GM18858 (cell line): ENCODE data around the gene DVL2.

Experiments
- ATAC-seq: cut with Tn5 transposase; IDR thresholded peaks from one replicate; pipeline ENCODE4 v1.9.1; 2021; ENCODE audit not compliant: unreplicated experiment

DVL2 gene

GRCh38 chr17:7219812-7220592 lies 14.3 kb downstream of the DVL2 start, which contains the start of the genes ACADVL and DLG4:
ACADVL (plus strand) TSS chr17:7219938; CDS start chr17:7219985, 47 bp downstream.
DLG4 (minus strand) TSS chr17:7219836.
- ATAC-seq: no peak

DNA sequence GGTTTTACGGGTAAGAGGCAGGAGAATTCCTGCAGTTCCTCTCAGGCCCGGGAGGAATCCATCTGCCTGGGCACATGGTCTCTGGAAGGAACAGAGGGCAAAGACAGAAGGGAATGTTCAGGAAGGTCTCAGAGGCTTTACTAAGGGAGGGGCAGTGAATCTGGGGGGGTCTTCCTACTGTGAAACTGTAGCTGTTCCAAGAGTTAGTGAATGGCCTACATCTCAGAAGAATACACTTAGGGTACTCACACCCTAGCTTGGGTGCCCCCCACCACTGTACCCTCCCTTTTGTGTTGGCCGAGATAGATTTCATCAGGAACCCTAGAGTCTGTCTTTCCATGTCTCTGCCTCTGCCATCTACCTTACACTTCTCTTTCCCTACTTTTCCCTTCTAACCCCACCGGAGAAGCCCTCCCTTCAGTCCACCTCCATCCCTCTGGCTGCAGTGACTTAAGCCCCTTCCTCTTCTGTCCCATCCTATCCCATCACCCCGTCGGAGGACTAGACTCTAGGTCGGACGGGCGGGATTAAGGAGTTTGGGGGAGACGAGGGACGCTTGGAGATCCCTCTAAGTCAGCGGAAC lies 15.0 kb downstream of the DVL2 start:
- ATAC-seq: no peak

GRCh38 chr17:7218758-7219157 lies 15.6 kb downstream of the DVL2 start:
- no peak for ATAC-seq

DNA sequence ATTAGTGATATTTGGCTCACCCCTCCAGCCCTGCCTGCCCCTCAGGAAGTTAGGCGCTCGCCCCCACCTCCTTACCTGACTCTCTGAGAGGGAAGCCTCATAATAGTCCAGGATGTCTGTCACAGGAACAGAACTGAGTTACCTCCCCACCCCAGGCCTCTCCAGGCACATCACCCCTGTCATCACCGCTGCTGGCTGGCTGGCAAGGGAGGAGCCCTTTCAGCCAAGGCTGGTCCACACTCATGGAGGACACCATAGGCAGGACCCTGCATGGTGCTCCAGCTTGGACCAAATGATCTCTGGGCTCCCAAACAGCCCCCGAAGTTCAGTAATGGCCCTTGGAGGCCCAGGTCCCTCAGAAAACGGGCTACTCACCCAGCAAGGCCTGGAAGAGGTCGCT lies 16.2 kb downstream of the DVL2 start:
- ATAC-seq: no peak

DNA sequence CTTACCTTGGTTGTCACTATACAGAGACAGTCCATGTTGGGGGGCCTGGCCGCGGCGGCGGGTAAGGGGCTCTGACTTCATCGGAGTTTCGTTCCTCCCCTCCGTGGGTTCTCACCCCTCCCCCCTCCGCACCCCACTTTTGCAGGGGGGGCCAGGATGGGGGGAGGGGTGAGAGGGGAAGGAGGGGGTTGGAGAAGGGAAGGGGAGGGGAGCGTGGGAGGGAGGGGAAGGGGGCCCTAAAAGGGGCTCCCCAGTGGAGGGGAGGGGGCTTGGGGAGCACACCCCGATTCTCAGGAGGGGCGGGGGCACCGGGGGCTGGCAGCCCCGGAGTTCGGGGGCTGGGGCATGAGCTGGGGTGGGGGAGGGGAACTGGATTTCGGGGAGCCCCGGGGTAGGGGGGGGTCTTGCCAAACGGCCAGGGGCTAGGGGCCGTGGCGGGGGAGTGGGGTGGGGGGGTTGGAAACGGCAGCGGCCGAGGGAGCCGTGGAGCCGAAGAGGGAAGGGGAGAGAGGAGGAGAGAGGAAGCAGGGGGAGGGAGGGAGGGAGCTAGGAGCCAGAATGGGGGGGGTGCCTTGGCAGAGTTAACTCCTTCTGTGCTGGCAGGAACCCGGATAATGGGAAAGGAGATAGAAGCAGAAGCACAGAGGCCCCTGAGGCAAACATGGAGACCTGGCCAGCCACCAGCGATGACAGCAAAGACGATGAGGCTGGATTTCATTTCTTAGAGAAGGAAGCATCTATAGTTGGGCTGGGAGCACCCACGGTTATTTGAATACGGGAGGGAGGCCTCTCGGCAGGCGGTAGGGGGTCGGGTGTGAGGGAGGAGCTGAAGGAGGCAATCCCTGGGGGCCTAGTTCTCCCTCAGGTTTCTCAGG lies 17.0 kb downstream of the DVL2 start:
- no peak for ATAC-seq

DNA sequence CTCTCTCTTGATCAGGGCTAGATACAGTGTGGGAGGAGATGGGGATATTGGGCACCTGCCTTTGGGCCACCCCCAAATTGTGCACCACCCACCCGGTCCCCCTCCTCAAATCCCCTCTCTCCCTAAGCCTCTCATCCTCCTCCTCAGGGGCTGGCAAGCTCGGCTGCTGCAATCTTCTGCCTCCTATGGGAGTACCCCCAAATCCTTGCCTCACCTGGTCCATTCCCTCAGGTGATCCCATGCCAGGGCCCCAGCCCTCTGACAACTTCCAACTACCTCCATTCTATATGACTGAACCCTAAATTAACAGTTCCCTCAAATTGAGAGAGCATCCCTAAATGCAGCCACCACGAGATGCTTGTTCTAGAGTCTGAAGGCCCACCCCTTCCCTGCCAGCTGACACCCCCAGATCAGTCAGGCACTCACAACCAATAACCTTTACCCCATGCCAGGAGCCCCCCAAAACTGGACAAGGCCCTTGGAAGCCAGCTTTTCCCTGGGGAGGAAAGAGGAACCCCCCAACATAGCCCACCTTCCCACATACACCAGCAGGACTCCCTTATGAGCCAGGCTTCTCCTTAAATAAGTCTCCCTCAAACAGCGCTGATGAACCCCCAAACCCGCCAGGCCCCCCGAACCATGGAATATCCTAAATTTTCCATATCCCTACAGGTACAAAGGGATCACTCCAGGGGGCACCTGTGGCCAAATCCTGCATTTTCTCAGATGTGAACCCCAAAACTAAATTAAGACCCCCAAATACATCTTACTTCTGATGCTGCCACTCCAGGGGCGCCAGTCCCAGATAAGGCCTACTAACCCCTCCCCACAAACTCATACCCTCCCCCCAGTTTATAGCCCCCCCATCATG lies 17.8 kb downstream of the DVL2 start:
- no peak for ATAC-seq

GRCh38 chr17:7215652-7216180 lies 18.6 kb downstream of the DVL2 start:
- no peak for ATAC-seq

- ATAC-seq: no peak
Observed at GRCh38 chr17:7215136-7215638, 19.1 kb downstream of the DVL2 start.

GRCh38 chr17:7214300-7215135 lies 19.8 kb downstream of the DVL2 start:
- peak; percentile 61 for ATAC-seq

GRCh38 chr17:7213895-7214299 lies 20.4 kb downstream of the DVL2 start:
- ATAC-seq: no peak

DNA sequence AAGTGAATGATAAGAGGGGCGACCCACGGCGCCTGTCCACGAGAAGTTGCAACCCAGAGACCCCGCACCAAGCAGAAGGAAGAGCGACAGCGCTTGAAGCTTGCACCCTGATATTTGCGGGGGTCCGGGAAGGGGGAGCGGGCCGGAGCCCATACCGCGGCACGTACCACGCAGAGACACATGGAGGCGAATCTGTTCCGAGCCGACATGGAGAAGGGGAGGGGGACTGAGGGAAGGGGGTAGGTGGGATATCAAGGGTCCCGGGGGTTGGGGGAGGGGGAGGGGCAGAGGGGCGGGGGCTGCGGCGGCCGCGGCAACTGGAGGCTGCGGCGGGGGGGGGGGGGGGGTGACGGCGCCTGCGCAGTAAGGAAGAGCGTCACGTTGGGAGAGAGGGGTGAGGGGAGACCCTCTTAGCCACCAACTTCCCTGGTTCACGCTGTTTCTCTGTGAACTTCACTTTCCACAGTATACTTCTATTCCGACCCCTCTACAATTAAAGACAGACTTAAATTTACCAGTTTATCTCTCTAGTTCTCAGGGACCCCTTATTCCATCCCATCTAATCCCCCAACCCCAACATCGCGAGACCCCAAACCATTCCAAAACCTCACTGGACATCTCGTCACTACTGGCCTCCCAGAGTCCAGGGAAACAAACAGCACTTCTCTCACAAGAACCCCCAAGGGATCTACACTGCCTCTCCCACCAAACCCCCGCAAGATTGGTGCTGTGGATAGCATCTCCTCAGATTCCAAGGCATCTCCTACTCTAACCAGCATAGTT lies 22.6 kb downstream of the DVL2 start:
- ATAC-seq: no peak

DNA sequence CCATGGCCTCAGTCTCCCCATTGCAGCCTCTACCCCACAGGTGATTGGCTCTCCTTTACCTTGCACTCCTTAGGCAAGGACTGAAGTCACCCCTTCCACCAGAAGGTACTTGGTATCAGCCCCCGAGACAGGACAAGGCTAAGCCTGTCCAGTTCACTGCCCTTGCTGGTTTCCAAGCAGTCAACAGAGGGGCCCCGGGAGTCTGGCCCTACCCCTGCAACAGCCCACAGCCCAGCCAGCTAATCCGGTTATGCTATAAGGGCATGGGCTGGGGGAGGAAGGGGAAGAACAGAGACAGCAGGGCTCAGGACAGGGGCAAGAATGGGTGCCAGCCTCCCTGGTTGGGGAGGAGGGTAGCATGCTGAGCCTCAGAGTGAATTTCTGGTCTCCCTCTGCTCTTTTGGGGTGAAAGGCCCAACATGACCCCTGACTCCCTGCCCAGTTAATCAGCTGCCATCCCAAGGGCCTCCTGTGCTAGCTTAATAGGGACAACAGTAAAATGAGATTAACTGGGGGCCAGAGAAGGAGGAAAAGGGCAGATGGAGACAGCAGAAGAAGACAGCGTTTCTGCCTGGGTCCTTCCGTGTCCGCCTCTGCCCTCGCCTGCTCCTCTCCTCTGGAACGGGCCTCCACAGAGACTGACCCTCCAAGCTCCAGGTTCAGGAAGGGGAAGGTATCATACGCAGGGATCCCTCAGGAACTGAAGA lies 25.4 kb downstream of the DVL2 start:
- no peak for ATAC-seq

DNA sequence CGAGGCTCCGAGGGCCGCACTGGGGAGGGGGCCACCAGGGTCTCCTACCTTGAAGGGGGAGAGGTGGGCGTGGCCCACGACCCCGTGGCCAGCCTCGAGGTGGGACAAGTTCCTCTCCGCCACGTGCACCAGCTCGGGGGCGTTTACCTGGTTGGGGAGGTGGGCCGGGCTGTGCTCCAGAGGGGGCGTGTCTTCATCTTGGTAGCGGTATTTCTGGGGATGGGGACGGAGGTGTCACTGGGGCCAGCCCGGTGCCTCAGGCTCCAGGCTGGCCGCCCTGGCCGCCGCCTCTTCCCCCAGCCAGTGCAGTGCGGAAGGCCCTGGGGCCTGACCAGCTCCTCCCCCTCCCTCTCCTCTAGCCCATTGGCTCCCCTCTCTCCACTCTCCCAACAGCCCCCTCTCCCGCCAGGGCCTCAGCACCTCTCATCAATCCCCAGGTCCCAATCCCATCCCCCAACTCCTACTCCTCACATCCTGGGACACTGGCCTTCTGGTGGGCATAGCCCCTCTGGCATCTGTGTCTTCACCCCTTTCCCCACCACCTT lies 26.2 kb downstream of the DVL2 start:
- no peak for ATAC-seq

GRCh38 chr17:7207120-7208001 lies 27.0 kb downstream of the DVL2 start:
- ATAC-seq: no peak

DNA sequence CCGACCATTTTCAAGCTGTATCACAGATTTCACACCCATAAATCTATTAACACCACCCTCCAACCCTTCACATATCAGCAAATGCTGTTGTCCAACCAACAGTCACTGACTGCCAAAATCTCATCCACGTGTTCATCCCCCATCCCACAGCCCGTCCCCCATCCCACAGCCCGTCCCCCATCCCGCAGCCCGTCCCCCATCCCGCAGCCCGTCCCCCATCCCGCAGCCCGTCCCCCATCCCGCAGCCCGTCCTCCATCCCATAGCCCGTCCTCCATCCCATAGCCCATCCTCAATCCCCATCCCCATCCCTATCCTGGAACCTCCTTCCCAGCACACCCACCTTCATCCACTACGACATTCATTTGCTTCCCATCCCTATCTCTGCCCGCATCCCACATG lies 28.8 kb downstream of the DVL2 start:
- ATAC-seq: no peak

DNA sequence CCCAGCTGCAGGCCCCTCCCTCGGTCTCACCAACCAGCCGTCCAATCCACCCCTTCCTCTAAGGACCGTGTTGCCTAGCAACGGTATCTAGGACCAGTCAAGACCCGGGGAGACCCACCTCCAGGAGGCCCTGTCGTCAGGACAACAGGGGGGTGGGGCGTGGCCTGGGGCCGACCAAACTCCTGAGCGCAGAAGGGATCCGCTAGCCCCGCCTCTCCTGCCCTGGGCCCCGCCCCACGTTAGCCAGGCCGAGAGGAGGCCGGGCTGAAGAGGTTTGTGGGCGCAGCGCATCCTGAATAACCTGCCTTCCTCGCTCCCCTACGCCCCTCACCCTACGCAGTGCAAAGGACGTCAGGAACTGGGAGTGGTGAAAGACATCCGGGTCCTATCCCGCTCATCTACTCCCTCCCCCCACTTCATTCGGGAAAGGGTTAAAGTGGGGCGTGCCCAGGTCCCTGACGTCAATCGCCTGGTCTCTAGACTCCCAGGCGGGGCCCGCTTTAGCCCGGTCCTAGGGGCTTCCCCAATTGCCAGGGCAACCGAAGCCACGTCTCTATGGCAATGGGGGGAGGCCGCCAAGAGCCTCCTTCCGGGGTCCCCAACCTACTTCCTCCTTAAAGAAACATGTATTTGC lies 29.4 kb downstream of the DVL2 start:
- ATAC-seq: peak; percentile 61
